ENCODE measurements around the gene SUSD5.
"Not testable (repeated sequence)": the region's sequence is repeated elsewhere in the genome, so short reads cannot be mapped to it uniquely, and the experiment has no call there.

SUSD5 gene

DNA sequence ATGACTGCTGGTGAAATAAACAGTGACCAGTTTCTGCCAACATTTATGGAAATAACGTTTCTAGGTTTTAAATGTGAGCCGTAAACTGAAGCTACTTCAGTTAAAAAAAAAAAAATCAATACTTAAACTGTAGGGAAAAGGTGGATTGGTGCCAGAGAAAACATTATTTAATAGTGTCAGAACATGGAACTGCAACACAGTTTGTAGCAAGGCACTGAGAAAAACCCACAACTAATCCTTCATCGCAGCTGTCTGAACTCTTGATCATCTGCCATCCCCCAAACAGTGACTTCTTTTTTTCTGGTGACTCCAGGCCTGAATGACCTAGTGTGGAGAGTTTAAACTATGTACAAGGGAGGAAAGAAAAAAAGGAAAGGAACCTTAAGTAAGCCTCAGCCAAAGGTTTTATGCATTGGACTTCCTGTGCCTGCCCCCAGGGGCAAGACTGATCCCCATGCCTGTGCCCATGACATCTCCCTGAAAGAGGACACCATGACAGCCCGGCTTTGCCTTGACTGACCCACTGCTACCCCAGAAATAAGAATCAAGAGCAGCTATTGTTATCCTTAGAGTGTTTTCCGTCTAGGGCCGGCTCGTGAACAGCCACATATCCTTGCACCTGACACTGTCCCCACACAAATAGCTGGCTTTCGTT lies 71.7 kb downstream of the SUSD5 start:
- no peak for FAIRE-seq

GRCh38 chr3:33145901-33146580 lies 72.6 kb downstream of the SUSD5 start:
- FAIRE-seq = no peak

DNA sequence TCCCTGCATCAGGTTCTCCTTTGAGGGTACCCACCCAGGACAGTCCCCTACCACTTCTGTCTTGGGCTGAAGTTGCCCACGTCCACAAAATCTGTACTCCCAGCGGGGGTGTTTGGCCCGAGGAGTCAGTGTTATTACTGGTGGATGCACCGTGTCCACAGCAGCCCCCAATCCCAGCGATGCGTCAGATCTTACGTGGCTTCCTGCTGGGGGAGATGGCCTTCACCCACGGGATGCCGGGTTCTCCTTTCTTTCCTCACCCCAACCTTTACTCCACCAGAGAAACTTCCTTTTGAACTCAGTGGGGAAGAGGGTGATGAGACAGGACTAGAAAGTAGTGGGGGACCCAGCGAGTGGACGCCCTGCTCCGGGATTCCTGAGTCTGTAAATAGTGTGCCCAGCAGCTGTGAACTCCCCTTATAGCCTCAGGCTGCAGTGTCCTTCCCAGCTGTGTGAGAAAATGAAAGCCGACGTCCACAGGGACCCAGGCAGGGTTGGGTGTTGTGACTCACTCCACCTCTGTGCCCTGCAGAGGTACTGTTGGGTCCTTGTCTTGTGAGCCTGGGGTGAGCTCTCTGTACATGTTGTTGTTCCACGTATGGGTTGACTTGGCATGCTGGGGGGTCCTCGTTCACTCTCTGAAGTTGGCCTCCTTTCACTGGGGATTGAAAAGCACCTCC lies 73.2 kb downstream of the SUSD5 start:
- no peak for FAIRE-seq

DNA sequence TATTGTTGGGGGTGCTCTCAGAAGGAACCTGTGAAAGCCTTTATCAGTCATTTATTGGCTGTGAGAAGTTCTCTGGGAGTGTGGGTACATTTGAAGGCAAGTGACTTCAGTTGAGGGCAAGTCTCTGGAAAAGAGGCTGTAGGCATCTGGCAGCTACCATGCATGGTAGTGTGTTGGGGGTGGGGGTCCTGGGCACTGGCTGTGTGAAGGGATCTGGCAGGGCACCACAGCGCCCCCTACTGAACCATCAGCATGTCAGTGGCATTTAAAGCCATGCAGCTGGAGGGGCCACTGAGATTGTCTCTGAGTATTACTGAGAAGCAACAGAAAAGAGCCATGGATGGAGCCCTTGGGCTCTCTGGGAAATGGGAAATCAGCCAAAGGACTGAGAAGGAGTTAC lies 74.2 kb downstream of the SUSD5 start:
- FAIRE-seq = no peak

DNA sequence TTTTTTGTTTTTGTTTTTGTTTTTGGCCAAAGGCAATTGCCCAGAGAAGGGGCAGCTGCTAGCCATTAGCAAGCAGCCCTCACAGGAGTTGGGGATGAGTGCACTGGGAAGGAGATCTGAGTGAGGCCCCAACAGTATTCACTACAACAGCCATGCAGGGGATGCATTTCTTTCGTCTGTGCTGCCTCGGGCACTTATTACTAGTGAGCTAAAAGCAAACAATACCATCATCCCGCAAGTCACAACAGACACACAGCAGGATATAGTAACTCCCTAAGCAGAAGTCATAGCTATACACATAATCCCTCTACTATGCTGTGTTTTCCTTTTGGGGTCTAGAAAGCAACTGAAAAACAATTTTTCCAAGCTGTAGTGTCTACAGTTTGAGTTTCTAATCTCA lies 77.6 kb downstream of the SUSD5 start:
- FAIRE-seq = no peak

GRCh38 chr3:33139996-33140395 lies 78.6 kb downstream of the SUSD5 start:
- no peak for FAIRE-seq

DNA sequence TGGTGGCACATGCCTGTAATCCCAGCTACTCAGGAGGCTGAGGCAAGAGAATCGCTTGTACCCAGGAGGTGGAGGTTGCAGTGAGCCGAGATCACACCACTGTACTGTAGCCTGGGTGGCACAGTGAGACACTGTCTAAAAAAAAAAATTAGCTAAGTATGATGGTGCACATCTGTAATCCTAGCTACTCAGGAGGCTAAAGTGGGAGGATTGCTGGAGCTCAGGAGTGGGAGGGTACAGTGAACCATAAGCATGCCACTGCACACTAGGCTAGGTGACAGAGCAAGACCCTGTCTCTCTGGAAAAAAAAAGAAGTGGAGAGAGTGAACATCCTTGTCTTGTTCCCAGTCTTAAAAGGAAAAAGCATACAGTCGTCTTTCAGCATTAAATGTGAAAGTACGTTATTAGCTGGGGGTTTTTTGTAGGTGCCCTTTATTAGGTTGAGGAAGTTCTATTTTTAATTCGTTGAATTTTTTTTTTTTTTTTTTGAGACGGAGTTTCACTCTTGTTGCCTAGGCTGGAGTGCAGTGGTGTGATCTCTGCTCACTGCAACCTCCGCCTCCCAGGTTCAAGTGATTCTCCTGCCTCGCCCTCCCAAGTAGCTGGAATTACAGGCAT lies 79.5 kb downstream of the SUSD5 start:
- FAIRE-seq = not testable (repeated sequence)

DNA sequence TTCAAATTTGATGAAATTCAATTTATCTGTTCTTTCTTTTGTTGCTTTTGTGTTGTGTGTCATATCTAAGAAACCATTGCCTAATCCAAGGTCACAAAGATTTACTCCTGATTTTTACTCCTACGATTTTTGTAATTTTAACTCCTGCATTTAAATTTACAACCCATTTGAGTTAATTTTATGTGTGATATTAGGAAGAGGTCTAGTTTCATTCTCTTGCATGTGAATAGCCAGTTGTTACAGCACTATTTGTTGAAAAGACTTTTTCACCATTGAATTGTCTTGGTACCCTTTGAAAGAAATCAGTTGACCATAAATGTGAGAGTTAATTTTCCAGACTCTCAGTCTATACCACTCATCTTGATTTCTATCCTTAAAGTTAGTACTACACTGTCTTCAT lies 80.9 kb downstream of the SUSD5 start:
- FAIRE-seq = no peak

DNA sequence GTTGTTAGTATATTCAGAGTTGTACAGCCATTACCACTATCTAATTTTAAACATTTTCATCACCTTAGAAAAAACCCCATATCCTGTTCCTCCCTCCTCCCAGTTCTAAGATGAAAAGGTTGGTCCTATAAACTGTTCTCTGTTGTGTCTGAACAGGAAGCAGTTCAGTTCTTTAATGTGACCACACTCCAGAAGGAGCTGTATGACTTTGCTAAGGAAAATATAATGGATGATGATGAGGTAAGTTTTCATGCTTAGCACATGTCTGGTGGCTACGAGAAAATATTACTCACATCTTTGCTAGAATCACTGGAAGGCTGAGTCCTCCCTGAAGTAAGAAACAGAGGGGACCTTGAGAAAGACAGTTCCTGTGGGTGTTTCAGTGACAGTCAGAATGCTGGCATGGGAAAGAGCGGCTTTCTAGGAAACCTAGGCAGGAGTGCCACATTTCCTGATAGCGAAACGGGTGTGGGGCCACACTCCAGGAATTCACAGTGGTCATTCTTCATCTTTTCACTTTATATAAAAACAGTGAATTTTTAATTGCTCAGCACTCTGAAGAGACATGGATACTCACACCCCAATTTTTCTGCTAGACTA lies 84.5 kb downstream of the SUSD5 start:
- no peak for FAIRE-seq

DNA sequence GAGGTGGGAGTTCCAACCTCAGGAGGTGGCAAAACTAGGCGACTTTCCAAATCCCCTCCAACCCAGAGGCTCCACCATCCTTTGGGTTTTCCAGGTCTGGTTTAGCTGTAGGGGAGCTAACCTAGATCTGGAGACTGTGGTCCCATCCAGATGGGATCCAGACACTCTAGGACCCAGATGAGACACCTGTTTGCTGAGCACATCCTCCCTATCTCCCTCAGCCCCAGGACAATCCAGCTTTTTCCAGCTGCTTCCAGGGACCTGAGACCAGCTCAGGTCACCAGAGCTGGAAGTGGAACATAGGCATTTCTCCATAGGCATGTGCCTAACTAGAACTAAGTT lies 86.6 kb downstream of the SUSD5 start:
- no peak for FAIRE-seq

DNA sequence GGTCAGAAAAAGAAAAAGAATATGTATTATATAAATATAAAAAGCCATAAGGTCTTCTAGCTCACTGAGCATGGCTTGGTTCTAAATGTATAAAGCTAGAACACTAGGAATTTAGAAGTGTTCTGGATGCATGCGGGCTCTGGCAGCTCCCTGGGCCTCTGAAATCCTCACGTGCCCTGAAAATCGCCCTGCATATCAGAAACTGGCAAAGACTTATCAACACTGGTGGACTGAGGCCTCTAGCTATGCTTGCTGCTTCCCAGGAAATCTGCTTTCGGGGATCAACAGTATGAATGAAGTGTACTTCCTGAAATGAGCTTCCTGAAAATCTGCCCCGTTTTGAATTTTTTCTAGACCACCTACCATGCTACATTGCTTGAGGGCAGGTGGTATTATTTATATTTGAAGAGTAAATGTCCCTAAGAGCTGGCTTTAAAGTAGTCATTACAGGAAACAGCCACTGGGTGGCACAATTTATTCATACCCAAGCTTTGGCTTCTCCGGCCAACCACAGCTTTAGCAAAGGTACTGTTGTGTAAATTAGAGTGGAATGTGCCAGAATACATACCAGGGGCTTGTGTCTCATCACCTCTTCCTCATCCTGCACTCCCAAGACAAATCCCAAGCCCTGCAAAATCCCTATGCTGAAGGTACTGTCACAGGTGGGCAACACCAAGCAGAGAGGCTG lies 87.1 kb downstream of the SUSD5 start:
- peak; percentile 79 for FAIRE-seq

DNA sequence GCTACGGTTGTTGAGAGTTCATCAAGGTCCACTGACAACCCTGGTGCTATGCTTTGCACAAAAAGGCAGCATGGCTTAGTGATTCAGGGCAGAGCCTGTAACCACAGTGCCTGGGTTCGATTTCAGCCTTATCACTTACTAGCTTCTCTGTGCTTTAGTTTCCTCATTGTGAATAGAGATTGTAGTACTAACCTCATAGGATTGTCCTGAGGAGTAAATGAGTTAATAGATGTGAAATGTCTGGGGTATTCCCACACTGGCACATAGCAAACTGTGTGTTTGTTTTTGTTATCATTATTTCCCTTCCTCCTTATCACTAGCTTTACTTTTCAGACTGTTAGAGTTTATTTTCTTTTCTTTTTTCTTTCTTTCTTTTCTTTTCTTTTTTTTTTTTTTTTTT lies 88.5 kb downstream of the SUSD5 start:
- FAIRE-seq = no peak

DNA sequence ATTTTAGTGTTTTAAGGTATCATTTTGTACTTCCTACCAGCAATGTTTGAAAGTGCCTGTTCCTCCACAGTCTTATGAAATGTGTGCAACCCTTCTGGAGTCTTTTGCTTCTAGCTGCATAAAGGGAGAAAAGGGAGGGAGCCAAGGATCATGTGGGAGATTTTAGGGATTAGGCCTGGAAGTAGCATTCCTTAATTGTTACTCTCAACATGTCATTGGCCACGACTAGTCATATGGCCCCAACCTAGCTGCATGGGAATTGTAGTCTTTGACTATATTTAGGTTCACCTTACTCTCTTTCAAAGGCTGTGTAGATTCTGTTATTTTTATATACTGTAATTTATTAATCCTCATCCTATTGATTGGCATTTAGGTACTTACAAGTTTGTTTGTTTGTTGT lies 89.9 kb downstream of the SUSD5 start:
- FAIRE-seq = no peak

GRCh38 chr3:33125840-33126239 lies 92.8 kb downstream of the SUSD5 start:
- FAIRE-seq = no peak

DNA sequence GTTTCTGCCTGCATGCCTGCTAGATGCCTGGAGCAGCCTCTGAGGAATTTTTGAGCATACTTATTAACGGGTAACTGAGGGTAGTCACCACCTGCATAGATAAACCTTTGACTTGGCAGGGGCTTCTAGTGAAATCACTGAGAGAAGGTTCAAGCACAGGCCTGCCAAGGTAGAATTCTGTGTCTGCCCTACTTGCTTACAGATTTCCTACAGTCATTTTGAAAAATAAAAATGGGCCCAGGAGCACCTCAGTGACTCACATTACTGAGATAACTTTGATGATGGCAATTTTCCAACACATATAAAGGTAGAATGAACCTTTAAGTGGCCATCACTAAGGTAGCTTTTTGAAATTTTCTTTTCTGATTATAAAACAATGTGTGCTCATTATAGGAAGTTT lies 94.0 kb downstream of the SUSD5 start:
- no peak for FAIRE-seq

- FAIRE-seq = no peak
Measured at GRCh38 chr3:33122991-33123390, 95.6 kb downstream of the SUSD5 start.

DNA sequence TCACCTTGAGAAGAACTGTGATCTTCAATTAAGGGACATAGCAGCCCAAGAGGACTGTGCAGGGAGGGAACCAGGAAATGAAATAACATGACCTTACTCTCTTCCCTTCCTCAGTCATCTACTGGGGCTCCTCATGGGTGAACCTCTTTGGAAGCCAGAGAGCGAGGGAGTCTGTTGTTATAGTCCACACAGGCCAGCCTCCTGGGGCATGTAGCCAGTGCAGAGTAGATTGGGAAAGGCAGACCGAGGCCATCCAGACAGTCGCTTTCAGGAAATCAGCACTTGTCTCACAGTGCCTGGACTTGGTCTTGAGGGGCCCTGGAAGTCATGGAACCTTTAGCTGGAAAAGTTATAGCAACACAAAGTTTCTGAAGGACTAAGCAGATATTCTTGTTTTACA lies 98.7 kb downstream of the SUSD5 start:
- no peak for FAIRE-seq

DNA sequence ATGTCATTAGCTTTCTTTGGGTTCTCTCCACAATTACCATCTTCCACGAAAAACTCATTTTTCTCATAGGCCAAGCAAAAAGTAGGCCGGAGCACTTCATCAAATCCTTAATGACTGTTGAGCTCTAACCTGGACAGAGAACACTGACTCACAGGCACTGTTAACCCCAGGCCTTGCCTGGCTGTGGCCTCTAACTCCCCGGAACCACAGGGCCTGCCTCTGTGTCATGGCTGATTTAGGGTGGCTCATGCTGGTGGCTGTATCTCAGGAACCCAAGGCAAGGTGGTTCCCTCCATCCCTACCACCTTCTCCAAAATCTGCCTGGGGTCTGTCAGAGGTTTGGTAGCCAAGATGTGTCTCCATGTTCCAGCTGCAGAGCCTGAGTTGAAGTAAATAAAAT lies 101.1 kb downstream of the SUSD5 start:
- no peak for FAIRE-seq

- FAIRE-seq = no peak
Measured at GRCh38 chr3:33115024-33115768, 103.4 kb downstream of the SUSD5 start.

- no peak for FAIRE-seq
Measured at GRCh38 chr3:33114622-33115023, 104.0 kb downstream of the SUSD5 start.

- no peak for FAIRE-seq
Measured at GRCh38 chr3:33113772-33114621, 104.6 kb downstream of the SUSD5 start, which contains the start of gene CRTAP. TSS of gene CRTAP (plus strand) at chr3:33114014. CDS start at chr3:33114078, 64 bp downstream.

Data from A204.1 (cell line).